A549 (cell line): Measurements from ENCODE around the gene CNTNAP2.

Source experiments
- BHLHE40 ChIP-seq: IDR thresholded peaks from 2 replicates; pipeline ENCODE4 v1.6.1; 2012; ENCODE audit warnings: low read depth, low read length, inconsistent platforms
- CBX2 ChIP-seq: fragments of 200-600 bp; sonication (generic); IDR thresholded peaks from 2 replicates; pipeline ENCODE4 v1.6.1; 2016; ENCODE audit warnings: low read depth, mild to moderate bottlenecking, borderline replicate concordance
- CEBPB ChIP-seq, 2 experiments: fragments of >200 bp in 1 of 2; sonication (Bioruptor Twin) in 1 of 2; formaldehyde crosslinking in 1 of 2; IDR thresholded peaks; 2 replicates each; pipeline ENCODE4 v1.6.1; 2012 to 2016
- FOSL2 ChIP-seq, 2 experiments: fragments of 450-650 bp in 1 of 2; fragments of >200 bp in 1 of 2; sonication (Bioruptor Twin) in 1 of 2; formaldehyde crosslinking; IDR thresholded peaks; 2 replicates each; pipeline versions ENCODE4 v1.5.0 to v1.6.1; 2016 to 2020; ENCODE audit warnings: mild to moderate bottlenecking in 1 of 2, moderate library complexity in 1 of 2
- HOXA7 ChIP-seq: fragments of 250-450 bp; sonication (Bioruptor Pico); IDR thresholded peaks from 2 replicates; pipeline ENCODE4 v1.5.0; 2020; ENCODE audit warnings: mild to moderate bottlenecking, moderate library complexity
- JUN ChIP-seq, 2 experiments: fragments of >200 bp; sonication (Bioruptor Twin); formaldehyde crosslinking; IDR thresholded peaks; 2 replicates in 1 of 2; 3 replicates in 1 of 2; pipeline ENCODE4 v1.6.1; 2016 to 2017
- JUNB ChIP-seq: fragments of >200 bp; sonication (Bioruptor Twin); formaldehyde crosslinking; IDR thresholded peaks from 2 replicates; pipeline ENCODE4 v1.6.1; 2016
- MAFK ChIP-seq: fragments of 450-650 bp; IDR thresholded peaks from 2 replicates; pipeline ENCODE4 v1.6.1; 2014; ENCODE audit not compliant: partially characterized antibody
- NR3C1 ChIP-seq: fragments of >200 bp; sonication (Bioruptor Twin); formaldehyde crosslinking; IDR thresholded peaks from 3 replicates; pipeline ENCODE4 v1.6.1; 2017
- POLR2A ChIP-seq: IDR thresholded peaks from 2 replicates; pipeline ENCODE4 v1.6.1; 2012; ENCODE audit warnings: mild to moderate bottlenecking, low read length
- REST ChIP-seq: fragments of 200-600 bp; sonication (generic); IDR thresholded peaks from 2 replicates; pipeline ENCODE4 v1.6.1; 2016; ENCODE audit warnings: antibody characterized with exemption, mild to moderate bottlenecking, moderate library complexity
- RFX5 ChIP-seq: fragments of 450-650 bp; IDR thresholded peaks from 2 replicates; pipeline ENCODE4 v1.7.1; 2014; ENCODE audit warnings: antibody characterized with exemption, mild to moderate bottlenecking, moderate library complexity
- SREBF2 ChIP-seq: fragments of 450-650 bp; IDR thresholded peaks from 2 replicates; pipeline ENCODE4 v1.6.1; 2014; ENCODE audit warnings: mild to moderate bottlenecking, moderate library complexity
- TF ChIP-seq, protein P1 (sequence below): fragments of >200 bp; sonication (Bioruptor Twin); formaldehyde crosslinking; IDR thresholded peaks from 3 replicates; pipeline ENCODE4 v1.5.1; 2016

DNA sequence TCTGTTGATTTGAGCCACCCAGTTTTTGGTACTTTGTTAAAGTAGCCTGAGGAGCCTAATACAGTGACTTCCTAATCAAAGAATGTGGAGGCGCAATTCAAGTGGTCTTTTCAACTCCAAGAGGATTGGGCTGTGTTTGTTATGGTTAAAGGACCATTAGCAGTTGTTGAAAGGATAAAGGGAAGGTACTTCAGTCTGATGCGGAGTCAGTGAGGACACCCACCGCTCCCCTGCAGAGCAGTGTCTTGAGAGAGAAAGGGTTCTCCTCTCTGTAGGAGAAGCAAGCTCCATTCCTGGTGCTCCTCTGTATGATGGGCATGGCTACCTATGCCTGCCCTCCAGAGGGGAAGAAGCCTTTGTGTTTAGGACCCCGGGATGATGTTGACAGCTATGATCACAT lies 1883.4 kb downstream of the CNTNAP2 start:
- TF ChIP-seq BHLHE40 (no peak), POLR2A (no peak), CEBPB (IDR thresholded peaks at IDR 0.05) (no peak), RFX5 (no peak), JUNB (no peak), REST (no peak), MAFK (no peak), CBX2 (no peak), HOXA7 (CRISPR knock-in tag) (no peak), JUN (IDR thresholded peaks at IDR 0.05) (no peak), FOSL2 (IDR thresholded peaks at IDR 0.05) (no peak), FOSL2 (CRISPR knock-in tag; IDR thresholded peaks at IDR 0.05) (no peak), NR3C1 (no peak), SREBF2 (no peak)
- TF ChIP-seq, protein P1, sequence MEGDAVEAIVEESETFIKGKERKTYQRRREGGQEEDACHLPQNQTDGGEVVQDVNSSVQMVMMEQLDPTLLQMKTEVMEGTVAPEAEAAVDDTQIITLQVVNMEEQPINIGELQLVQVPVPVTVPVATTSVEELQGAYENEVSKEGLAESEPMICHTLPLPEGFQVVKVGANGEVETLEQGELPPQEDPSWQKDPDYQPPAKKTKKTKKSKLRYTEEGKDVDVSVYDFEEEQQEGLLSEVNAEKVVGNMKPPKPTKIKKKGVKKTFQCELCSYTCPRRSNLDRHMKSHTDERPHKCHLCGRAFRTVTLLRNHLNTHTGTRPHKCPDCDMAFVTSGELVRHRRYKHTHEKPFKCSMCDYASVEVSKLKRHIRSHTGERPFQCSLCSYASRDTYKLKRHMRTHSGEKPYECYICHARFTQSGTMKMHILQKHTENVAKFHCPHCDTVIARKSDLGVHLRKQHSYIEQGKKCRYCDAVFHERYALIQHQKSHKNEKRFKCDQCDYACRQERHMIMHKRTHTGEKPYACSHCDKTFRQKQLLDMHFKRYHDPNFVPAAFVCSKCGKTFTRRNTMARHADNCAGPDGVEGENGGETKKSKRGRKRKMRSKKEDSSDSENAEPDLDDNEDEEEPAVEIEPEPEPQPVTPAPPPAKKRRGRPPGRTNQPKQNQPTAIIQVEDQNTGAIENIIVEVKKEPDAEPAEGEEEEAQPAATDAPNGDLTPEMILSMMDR: no peak
